ENCODE data around the gene SNUPN.

DNA sequence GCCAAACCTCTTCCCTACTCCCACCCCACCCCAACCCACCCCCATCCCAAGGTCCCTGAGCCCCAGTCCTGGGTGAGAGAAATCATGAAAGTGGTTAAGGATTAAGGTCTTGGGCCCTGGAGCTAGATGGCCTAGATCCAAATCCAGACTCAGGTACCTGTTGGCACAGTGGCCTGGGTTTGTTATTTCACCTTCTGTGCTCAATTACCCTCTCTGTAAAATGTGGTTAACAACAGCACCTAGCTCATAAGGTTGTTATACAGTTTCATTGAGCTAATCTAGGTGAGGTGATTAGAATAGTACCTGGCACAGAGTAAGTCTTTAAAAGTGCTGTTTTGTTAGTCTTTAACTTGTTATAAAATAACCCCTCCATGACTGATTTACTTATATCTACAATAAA lies 6.4 kb upstream of the SNUPN start:
- TF ChIP-seq, protein P1, sequence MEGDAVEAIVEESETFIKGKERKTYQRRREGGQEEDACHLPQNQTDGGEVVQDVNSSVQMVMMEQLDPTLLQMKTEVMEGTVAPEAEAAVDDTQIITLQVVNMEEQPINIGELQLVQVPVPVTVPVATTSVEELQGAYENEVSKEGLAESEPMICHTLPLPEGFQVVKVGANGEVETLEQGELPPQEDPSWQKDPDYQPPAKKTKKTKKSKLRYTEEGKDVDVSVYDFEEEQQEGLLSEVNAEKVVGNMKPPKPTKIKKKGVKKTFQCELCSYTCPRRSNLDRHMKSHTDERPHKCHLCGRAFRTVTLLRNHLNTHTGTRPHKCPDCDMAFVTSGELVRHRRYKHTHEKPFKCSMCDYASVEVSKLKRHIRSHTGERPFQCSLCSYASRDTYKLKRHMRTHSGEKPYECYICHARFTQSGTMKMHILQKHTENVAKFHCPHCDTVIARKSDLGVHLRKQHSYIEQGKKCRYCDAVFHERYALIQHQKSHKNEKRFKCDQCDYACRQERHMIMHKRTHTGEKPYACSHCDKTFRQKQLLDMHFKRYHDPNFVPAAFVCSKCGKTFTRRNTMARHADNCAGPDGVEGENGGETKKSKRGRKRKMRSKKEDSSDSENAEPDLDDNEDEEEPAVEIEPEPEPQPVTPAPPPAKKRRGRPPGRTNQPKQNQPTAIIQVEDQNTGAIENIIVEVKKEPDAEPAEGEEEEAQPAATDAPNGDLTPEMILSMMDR (IDR thresholded peaks at IDR 0.05) = no peak
- no peak for TF ChIP-seq POLR2A (IDR thresholded peaks at IDR 0.05)

All from tibial nerve (tissue), 3 donors.